GM23338 (cell line): ENCODE data around the gene MYO18B. TPM values are rescaled to one million over a fixed set of nuclear protein-coding genes. Genes with fewer than 3 reads are reported as not detected.

Experiments used
- ATAC-seq: fragments of 200-7000 bp; cut with Tn5 transposase; 3 replicates; pipeline ENCODE4 v1.9.1; 2020
- DNase-seq: peaks from one replicate; pipeline ENCODE4 v3.0.0-alpha.2; 2015; ENCODE audit warnings: low spot score
- H2AFZ ChIP-seq: fragments of 200-600 bp; sonication (generic); 2 replicates; pipeline ENCODE4 v1.8.0; 2016; ENCODE audit warnings: antibody characterized with exemption, mild to moderate bottlenecking, moderate library complexity
- H3F3A ChIP-seq: fragments of 200-600 bp; sonication (generic); replicated peaks from 2 replicates; pipeline ENCODE4 v1.8.0; 2017; ENCODE audit warnings: antibody characterized with exemption, mixed run types, low read depth
- H3K27ac ChIP-seq: fragments of 200-600 bp; sonication (generic); 2 replicates; pipeline ENCODE4 v1.6.1; 2016; ENCODE audit warnings: low read depth
- H3K27me3 ChIP-seq: fragments of 200-600 bp; sonication (generic); 2 replicates; pipeline ENCODE4 v1.8.0; 2016; ENCODE audit warnings: mild to moderate bottlenecking, mixed run types, moderate library complexity; ENCODE audit not compliant: insufficient read depth
- H3K36me3 ChIP-seq: fragments of 200-600 bp; sonication (generic); 2 replicates; pipeline ENCODE4 v1.8.0; 2016; ENCODE audit warnings: mild to moderate bottlenecking; ENCODE audit not compliant: insufficient read depth
- H3K4me1 ChIP-seq: fragments of 200-600 bp; sonication (generic); 2 replicates; pipeline ENCODE4 v1.8.0; 2016; ENCODE audit warnings: mild to moderate bottlenecking, moderate library complexity; ENCODE audit not compliant: insufficient read depth
- H3K4me2 ChIP-seq: fragments of 200-600 bp; sonication (generic); 2 replicates; pipeline ENCODE4 v1.7.1; 2017; ENCODE audit warnings: mixed run types
- H3K4me3 ChIP-seq: fragments of 200-600 bp; sonication (generic); 2 replicates; pipeline ENCODE4 v1.6.1; 2016; ENCODE audit warnings: mixed run types
- H3K79me2 ChIP-seq: fragments of 200-600 bp; sonication (generic); replicated peaks from 2 replicates; pipeline ENCODE4 v1.8.0; 2017; ENCODE audit warnings: mild to moderate bottlenecking; ENCODE audit not compliant: insufficient read depth
- H3K9me2 ChIP-seq: fragments of 200-600 bp; sonication (generic); 2 replicates; pipeline ENCODE4 v1.8.0; 2017; ENCODE audit not compliant: insufficient read depth
- H4K20me1 ChIP-seq: fragments of 200-600 bp; sonication (generic); replicated peaks from 2 replicates; pipeline ENCODE4 v1.8.0; 2017; ENCODE audit warnings: mild to moderate bottlenecking; ENCODE audit not compliant: insufficient read depth
- H3K27ac Mint-ChIP-seq: 2 replicates; pipeline ENCODE4 v1.8.0; 2020; ENCODE audit warnings: inconsistent platforms, mild to moderate bottlenecking, moderate library complexity, mixed read lengths
- H3K27me3 Mint-ChIP-seq: 3 replicates; pipeline ENCODE4 v1.8.0; 2022; ENCODE audit warnings: low read depth, mild to moderate bottlenecking, moderate library complexity, mixed read lengths, inconsistent platforms; ENCODE audit not compliant: insufficient read depth, poor library complexity
- H3K36me3 Mint-ChIP-seq: 3 replicates; pipeline ENCODE4 v1.8.0; 2021; ENCODE audit warnings: low read depth, mild to moderate bottlenecking, inconsistent platforms, moderate library complexity, mixed read lengths
- H3K4me1 Mint-ChIP-seq: 3 replicates; pipeline ENCODE4 v1.8.0; 2020; ENCODE audit warnings: mild to moderate bottlenecking, inconsistent platforms, mixed read lengths
- H3K4me3 Mint-ChIP-seq: 3 replicates; pipeline ENCODE4 v1.8.0; 2021; ENCODE audit warnings: moderate library complexity, mild to moderate bottlenecking, inconsistent platforms, mixed read lengths
- H3K9me3 Mint-ChIP-seq: 3 replicates; pipeline ENCODE4 v1.8.0; 2020; ENCODE audit warnings: moderate library complexity, mild to moderate bottlenecking, inconsistent platforms, mixed read lengths
- CREB1 ChIP-seq: fragments of 250-450 bp; sonication (Bioruptor Pico); IDR thresholded peaks from 2 replicates; pipeline ENCODE4 v1.5.0; 2020; ENCODE audit warnings: low read depth, mild to moderate bottlenecking, moderate library complexity
- ETS1 ChIP-seq: IDR thresholded peaks from 2 replicates; pipeline ENCODE4 v1.6.1; 2016; ENCODE audit warnings: antibody characterized with exemption
- EZH2 ChIP-seq: fragments of 200-600 bp; sonication (generic); IDR thresholded peaks from one replicate; pipeline ENCODE4 v1.8.0; 2017; ENCODE audit warnings: antibody characterized with exemption, mild to moderate bottlenecking, low read depth; ENCODE audit not compliant: unreplicated experiment
- EZH2phosphoT487 ChIP-seq: fragments of 200-600 bp; sonication (generic); IDR thresholded peaks from one replicate; pipeline ENCODE4 v1.8.1; 2018; ENCODE audit warnings: antibody characterized with exemption; ENCODE audit not compliant: unreplicated experiment
- JUNB ChIP-seq: IDR thresholded peaks from one replicate; pipeline ENCODE4 v1.6.1; 2016; ENCODE audit warnings: antibody characterized with exemption; ENCODE audit not compliant: unreplicated experiment
- NANOG ChIP-seq: IDR thresholded peaks from 2 replicates; pipeline ENCODE4 v1.6.1; 2016; ENCODE audit warnings: antibody characterized with exemption, borderline replicate concordance
- STAT1 ChIP-seq: IDR thresholded peaks from one replicate; pipeline ENCODE4 v1.6.1; 2016; ENCODE audit warnings: antibody characterized with exemption; ENCODE audit not compliant: unreplicated experiment
- ZNF114 ChIP-seq: fragments of 250-450 bp; sonication (Bioruptor Pico); IDR thresholded peaks from 2 replicates; pipeline ENCODE4 v1.5.0; 2020; ENCODE audit warnings: mild to moderate bottlenecking, moderate library complexity
- ZNF331 ChIP-seq: fragments of 250-450 bp; sonication (Bioruptor Pico); IDR thresholded peaks from 2 replicates; pipeline ENCODE4 v1.5.0; 2020; ENCODE audit warnings: low read depth, mild to moderate bottlenecking, moderate library complexity
- polyA plus RNA-seq: library from polyadenylated mRNA; unstranded; fragments of >200 nt; fragmentation: Nextera tagmentation; extraction: Ambion mirVana; gene quantifications from 2 replicates; pipeline ENCODE4 v1.2.1, GENCODE V29; 2016
- total RNA-seq: library from RNA; depleted of rRNA; stranded (reverse); fragments of >200 nt; shearing (Covaris generic); gene quantifications from 2 replicates; pipeline ENCODE4 v1.2.3, GENCODE V29; 2014
- TF ChIP-seq, protein P1 (sequence below), 2 experiments: fragments of 200-600 bp in 1 of 2; sonication (generic) in 1 of 2; conservative IDR thresholded peaks; 2 replicates each; pipeline versions ENCODE4 v1.5.1 to v1.6.1; 2016 to 2017; ENCODE audit warnings: antibody characterized with exemption in 2 of 2, low read depth in 2 of 2, mild to moderate bottlenecking in 2 of 2, moderate library complexity in 1 of 2

MYO18B gene
- total and polyA plus RNA-seq, 2 experiments from 2014 or later, result 0.36 to 0.45 TPM

DNA sequence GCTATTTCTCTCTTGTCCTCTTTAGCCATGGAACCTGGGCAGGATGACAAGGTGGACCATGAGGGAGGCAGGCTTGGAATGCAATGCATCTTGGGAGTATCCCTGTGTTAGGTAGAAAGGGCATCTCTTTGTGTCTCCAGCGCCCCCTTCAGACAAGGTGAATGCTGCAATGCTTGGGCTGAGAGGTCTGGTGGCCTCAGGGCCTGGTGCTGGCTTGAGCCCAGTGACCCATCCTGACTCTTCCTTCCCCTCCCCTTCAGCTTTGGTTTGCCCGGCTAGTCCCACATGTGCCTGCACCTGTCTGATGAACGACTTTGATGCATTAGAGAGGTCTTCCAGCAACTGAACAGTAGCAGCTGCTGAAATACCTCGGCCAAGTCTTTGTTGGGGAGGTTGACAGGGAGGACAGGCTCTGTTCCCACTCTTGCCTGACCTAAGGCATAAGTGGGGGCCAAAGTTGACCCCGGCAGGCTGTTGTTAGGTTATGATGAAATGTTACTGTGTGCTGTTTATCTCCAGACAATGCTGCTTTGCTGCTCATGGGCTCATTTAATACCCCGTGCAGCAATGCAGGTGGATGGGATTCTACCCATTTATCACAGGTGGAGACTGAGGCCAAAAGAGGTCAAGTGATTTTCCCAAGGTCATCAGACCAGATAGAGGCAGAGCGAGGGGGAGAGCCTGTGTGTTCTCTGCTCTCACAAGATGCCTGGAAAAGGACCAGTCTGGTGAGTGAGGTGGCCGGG, 22.5 kb downstream of the MYO18B start:
- Histone ChIP-seq H3K36me3 (no peaks in the 10 kb centered on the region), H3K4me3 (no peak overlapping the region), H3K27ac (no peak overlapping the region), H3F3A (no peaks in the 10 kb centered on the region), H2AFZ (no peak overlapping the region), H3K27me3 (no peaks in the 10 kb centered on the region), H3K9me2 (0 out of 2 replicates have a peak, but pooled peaks cover 4% of the 10 kb centered on the region), H3K4me2 (no peak overlapping the region), H3K4me1 (no peaks in the 10 kb centered on the region), H3K79me2 (no peaks in the 10 kb centered on the region), H4K20me1 (no peaks in the 10 kb centered on the region)
- H3K4me1 Mint-ChIP-seq, result no peaks in the 10 kb centered on the region
- no peak overlapping the region for H3K4me3 Mint-ChIP-seq
- DNase-seq, result peak; percentile 85
- H3K27me3 Mint-ChIP-seq, result no peaks in the 10 kb centered on the region
- H3K27ac Mint-ChIP-seq, result no peak overlapping the region
- peaks cover 9% of the 10 kb centered on the region; the same call in 2 of the 3 replicates for H3K9me3 Mint-ChIP-seq
- no peaks in the 10 kb centered on the region; the same call in 2 of the 3 replicates for H3K36me3 Mint-ChIP-seq
- no peak for TF ChIP-seq EZH2
- no peak for TF ChIP-seq NANOG
- TF ChIP-seq ETS1, result no peak
- peak; percentile 52 for TF ChIP-seq CREB1 (CRISPR knock-in tag)
- TF ChIP-seq, protein P1, sequence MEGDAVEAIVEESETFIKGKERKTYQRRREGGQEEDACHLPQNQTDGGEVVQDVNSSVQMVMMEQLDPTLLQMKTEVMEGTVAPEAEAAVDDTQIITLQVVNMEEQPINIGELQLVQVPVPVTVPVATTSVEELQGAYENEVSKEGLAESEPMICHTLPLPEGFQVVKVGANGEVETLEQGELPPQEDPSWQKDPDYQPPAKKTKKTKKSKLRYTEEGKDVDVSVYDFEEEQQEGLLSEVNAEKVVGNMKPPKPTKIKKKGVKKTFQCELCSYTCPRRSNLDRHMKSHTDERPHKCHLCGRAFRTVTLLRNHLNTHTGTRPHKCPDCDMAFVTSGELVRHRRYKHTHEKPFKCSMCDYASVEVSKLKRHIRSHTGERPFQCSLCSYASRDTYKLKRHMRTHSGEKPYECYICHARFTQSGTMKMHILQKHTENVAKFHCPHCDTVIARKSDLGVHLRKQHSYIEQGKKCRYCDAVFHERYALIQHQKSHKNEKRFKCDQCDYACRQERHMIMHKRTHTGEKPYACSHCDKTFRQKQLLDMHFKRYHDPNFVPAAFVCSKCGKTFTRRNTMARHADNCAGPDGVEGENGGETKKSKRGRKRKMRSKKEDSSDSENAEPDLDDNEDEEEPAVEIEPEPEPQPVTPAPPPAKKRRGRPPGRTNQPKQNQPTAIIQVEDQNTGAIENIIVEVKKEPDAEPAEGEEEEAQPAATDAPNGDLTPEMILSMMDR (conservative IDR thresholded peaks at IDR 0.05; ENCODE audit: low read depth in 2 of 2), result peak; percentile 71 to 82
- peak; percentile 93 for ATAC-seq

DNA sequence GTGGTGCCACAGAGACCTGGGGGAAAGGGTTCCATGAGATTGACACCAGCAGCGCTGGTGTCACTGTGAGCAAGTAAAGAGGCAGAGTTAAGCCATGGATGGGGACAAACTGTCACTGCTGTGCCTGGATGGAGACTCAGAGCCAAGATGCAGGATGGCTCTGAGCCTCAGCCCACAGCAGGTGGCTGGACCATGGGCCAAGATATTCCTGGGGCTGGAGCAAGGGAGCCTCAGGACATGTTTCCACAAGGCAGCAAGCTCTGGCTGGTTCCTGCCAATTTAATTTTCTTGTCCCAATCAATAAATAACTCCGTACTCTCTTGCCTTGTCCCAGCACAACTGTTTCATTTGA, 23.0 kb downstream of the MYO18B start:
- H3K27ac Mint-ChIP-seq, result no peak overlapping the region
- no peak for DNase-seq
- H3K4me3 ChIP-seq, result no peak overlapping the region
- H3F3A ChIP-seq, result no peaks in the 10 kb centered on the region
- no peaks in the 10 kb centered on the region for H3K27me3 ChIP-seq
- H3K79me2 ChIP-seq, result no peaks in the 10 kb centered on the region
- H3K36me3 Mint-ChIP-seq, result no peaks in the 10 kb centered on the region; the same call in 2 of the 3 replicates
- H3K36me3 ChIP-seq, result no peaks in the 10 kb centered on the region
- no peaks in the 10 kb centered on the region for H3K27me3 Mint-ChIP-seq
- H3K4me1 Mint-ChIP-seq, result no peaks in the 10 kb centered on the region
- no peaks in the 10 kb centered on the region for H4K20me1 ChIP-seq
- no peak overlapping the region for H3K4me2 ChIP-seq
- no peaks in the 10 kb centered on the region for H3K4me1 ChIP-seq
- H3K27ac ChIP-seq, result no peak overlapping the region
- ATAC-seq, result no peak
- H2AFZ ChIP-seq, result no peak overlapping the region
- H3K4me3 Mint-ChIP-seq, result no peak overlapping the region
- H3K9me3 Mint-ChIP-seq, result peaks cover 9% of the 10 kb centered on the region; the same call in 2 of the 3 replicates
- 0 out of 2 replicates have a peak, but pooled peaks cover 4% of the 10 kb centered on the region for H3K9me2 ChIP-seq
- TF ChIP-seq ZNF114 (CRISPR knock-in tag) (no peak), EZH2 (no peak), JUNB (no peak), ZNF331 (CRISPR knock-in tag) (no peak), ETS1 (no peak), EZH2phosphoT487 (no peak), NANOG (no peak), STAT1 (no peak)
- TF ChIP-seq, protein P1 (conservative IDR thresholded peaks at IDR 0.05; ENCODE audit: low read depth in 2 of 2), result no peak
